WTC11 (cell line): ENCODE data around the gene SCYL1. TPM values are rescaled to one million over a fixed set of nuclear protein-coding genes. Genes with fewer than 3 reads are reported as not detected.

Source experiments
- ATAC-seq: fragments of 200-7000 bp; cut with Tn5 transposase; 2 replicates; pipeline ENCODE4 v1.10.0; 2021; ENCODE audit warnings: mild to moderate bottlenecking, moderate library complexity
- CTCF ChIA-PET: fragments of 300-600 bp; sonication (Branson Sonifier 250); formaldehyde crosslinking; loops from one replicate; lab custom pipeline; 2021; ENCODE audit warnings: antibody characterized with exemption; lab: Charles Lee
- POLR2A ChIA-PET: fragments of 350-600 bp; sonication (Branson Sonifier 250); formaldehyde crosslinking; loops from one replicate; lab custom pipeline; 2021; ENCODE audit warnings: antibody characterized with exemption; lab: Charles Lee
- DNase-seq: peaks from one replicate; pipeline ENCODE4 v3.0.0; 2021; ENCODE audit warnings: low spot score
- H3K27ac Mint-ChIP-seq: 2 replicates; pipeline ENCODE4 v1.8.0; 2021; ENCODE audit warnings: mixed read lengths
- H3K27me3 Mint-ChIP-seq: 2 replicates; pipeline ENCODE4 v1.8.0; 2021; ENCODE audit warnings: low read depth, mild to moderate bottlenecking, moderate library complexity, mixed read lengths
- H3K36me3 Mint-ChIP-seq: 2 replicates; pipeline ENCODE4 v1.8.0; 2021; ENCODE audit warnings: mixed read lengths
- H3K4me1 Mint-ChIP-seq: 2 replicates; pipeline ENCODE4 v1.8.0; 2022; ENCODE audit warnings: mixed read lengths
- H3K4me3 Mint-ChIP-seq: 2 replicates; pipeline ENCODE4 v1.8.0; 2021; ENCODE audit warnings: mild to moderate bottlenecking, moderate library complexity, mixed read lengths
- H3K9me3 Mint-ChIP-seq: 2 replicates; pipeline ENCODE4 v1.8.0; 2021; ENCODE audit warnings: mixed read lengths
- ETV6 ChIP-seq: sonication (generic); formaldehyde crosslinking; IDR thresholded peaks from 2 replicates; pipeline ENCODE4 v1.8.1; 2022; ENCODE audit warnings: mild to moderate bottlenecking, missing genetic modification reagents
- GABPB1 ChIP-seq: sonication (generic); formaldehyde crosslinking; IDR thresholded peaks from 2 replicates; pipeline ENCODE4 v1.8.1; 2023; ENCODE audit warnings: mild to moderate bottlenecking, missing genetic modification reagents
- MXD4 ChIP-seq: fragments of 250-450 bp; sonication (Bioruptor Pico); IDR thresholded peaks from 2 replicates; pipeline ENCODE4 v1.8.0; 2021; ENCODE audit warnings: mild to moderate bottlenecking, moderate library complexity, borderline replicate concordance
- NR1H2 ChIP-seq: sonication (generic); formaldehyde crosslinking; IDR thresholded peaks from 2 replicates; pipeline ENCODE4 v1.9.0; 2021; ENCODE audit warnings: mild to moderate bottlenecking, moderate library complexity, missing genetic modification reagents
- NR2C2 ChIP-seq: sonication (generic); formaldehyde crosslinking; IDR thresholded peaks from 2 replicates; pipeline ENCODE4 v1.8.0; 2022; ENCODE audit warnings: mild to moderate bottlenecking, missing genetic modification reagents
- RELA ChIP-seq: sonication (generic); formaldehyde crosslinking; IDR thresholded peaks from 2 replicates; pipeline ENCODE4 v1.8.1; 2022; ENCODE audit warnings: missing genetic modification reagents, mild to moderate bottlenecking, borderline replicate concordance
- RORB ChIP-seq: fragments of 250-450 bp; sonication (Bioruptor Pico); IDR thresholded peaks from 2 replicates; pipeline ENCODE4 v1.9.0; 2021; ENCODE audit warnings: mild to moderate bottlenecking
- SP1 ChIP-seq: sonication (generic); formaldehyde crosslinking; conservative IDR thresholded peaks from 2 replicates; pipeline ENCODE4 v1.8.1; 2022; ENCODE audit warnings: missing genetic modification reagents
- TCF7 ChIP-seq: sonication (generic); formaldehyde crosslinking; IDR thresholded peaks from 2 replicates; pipeline ENCODE4 v1.8.0; 2022; ENCODE audit warnings: mild to moderate bottlenecking, low read depth, missing genetic modification reagents, moderate library complexity
- ZNF232 ChIP-seq: sonication (generic); formaldehyde crosslinking; IDR thresholded peaks from 2 replicates; pipeline ENCODE4 v1.8.0; 2022; ENCODE audit warnings: mild to moderate bottlenecking, missing genetic modification reagents
- ZNF263 ChIP-seq: sonication (generic); formaldehyde crosslinking; IDR thresholded peaks from 2 replicates; pipeline ENCODE4 v1.8.1; 2022; ENCODE audit warnings: low read depth, mild to moderate bottlenecking, moderate library complexity, missing genetic modification reagents
- ZNF671 ChIP-seq: fragments of 250-450 bp; sonication (Bioruptor Pico); IDR thresholded peaks from 2 replicates; pipeline ENCODE4 v1.8.0; 2021; ENCODE audit warnings: mild to moderate bottlenecking
- total RNA-seq: library from RNA; stranded (reverse); gene quantifications from 3 replicates; pipeline ENCODE4 v1.2.3, GENCODE V29; 2021
- TF ChIP-seq, protein P1 (sequence below): sonication (generic); formaldehyde crosslinking; IDR thresholded peaks from 2 replicates; pipeline ENCODE4 v1.8.0; 2023; ENCODE audit warnings: mild to moderate bottlenecking, missing genetic modification reagents
- TF ChIP-seq, protein P2 (sequence below): sonication (generic); formaldehyde crosslinking; IDR thresholded peaks from 2 replicates; pipeline ENCODE4 v1.8.0; 2023; ENCODE audit warnings: missing genetic modification reagents, mild to moderate bottlenecking, borderline replicate concordance
- TF ChIP-seq, protein P3 (sequence below): sonication (generic); formaldehyde crosslinking; IDR thresholded peaks from 2 replicates; pipeline ENCODE4 v1.8.0; 2023; ENCODE audit warnings: missing genetic modification reagents
- TF ChIP-seq, protein P4 (sequence below): fragments of 250-450 bp; sonication (Bioruptor Pico); IDR thresholded peaks from 2 replicates; pipeline ENCODE4 v2.1.2; 2022; ENCODE audit warnings: mild to moderate bottlenecking, moderate library complexity
- TF ChIP-seq, protein P5 (sequence below): sonication (generic); formaldehyde crosslinking; IDR thresholded peaks from 2 replicates; pipeline ENCODE4 v1.8.1; 2023; ENCODE audit warnings: mild to moderate bottlenecking, missing genetic modification reagents, moderate library complexity
- TF ChIP-seq, protein P6 (sequence below): fragments of 250-450 bp; sonication (Bioruptor Pico); IDR thresholded peaks from 2 replicates; pipeline ENCODE4 v1.8.0; 2021; ENCODE audit warnings: mild to moderate bottlenecking

The SCYL1 gene
- total RNA-seq, 1 experiment from 2014 or later = 76.8 TPM

DNA sequence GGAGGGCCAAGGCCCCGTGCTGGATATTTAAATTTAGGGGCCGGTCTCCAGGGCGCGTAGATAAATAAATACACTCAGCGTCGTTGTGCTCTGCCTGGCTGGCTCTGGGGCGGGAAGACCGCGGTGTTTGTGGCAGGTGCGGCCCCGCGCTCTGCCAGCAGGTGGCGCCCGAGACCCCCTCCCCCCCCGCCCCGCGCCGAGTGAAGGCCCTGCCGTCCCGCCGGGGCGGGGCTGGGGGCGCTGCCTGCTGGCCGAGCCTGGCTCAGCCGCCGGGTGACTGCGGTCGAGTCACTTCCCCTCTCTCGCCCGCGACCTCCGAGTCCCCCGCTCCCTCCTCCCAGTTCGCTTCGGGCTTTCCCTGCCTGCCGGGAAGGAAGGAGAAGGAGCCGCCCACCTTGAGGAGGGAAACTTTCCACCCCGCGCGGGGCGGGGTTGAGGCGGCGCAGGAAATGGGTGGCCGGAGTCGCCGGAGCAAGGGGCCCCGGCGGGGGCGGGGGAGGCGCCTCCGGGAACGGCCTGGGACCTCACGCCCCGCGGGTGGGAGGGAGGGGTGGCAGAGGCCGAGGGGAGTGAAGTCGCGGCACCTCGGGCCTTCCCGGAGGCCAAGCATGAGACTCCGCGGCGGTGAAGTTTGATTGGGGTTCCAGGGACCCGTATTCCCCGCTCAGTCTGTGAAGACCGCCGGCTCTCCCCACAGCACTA, 49.4 kb downstream of the SCYL1 start (continued):
- TF ChIP-seq, protein P1, sequence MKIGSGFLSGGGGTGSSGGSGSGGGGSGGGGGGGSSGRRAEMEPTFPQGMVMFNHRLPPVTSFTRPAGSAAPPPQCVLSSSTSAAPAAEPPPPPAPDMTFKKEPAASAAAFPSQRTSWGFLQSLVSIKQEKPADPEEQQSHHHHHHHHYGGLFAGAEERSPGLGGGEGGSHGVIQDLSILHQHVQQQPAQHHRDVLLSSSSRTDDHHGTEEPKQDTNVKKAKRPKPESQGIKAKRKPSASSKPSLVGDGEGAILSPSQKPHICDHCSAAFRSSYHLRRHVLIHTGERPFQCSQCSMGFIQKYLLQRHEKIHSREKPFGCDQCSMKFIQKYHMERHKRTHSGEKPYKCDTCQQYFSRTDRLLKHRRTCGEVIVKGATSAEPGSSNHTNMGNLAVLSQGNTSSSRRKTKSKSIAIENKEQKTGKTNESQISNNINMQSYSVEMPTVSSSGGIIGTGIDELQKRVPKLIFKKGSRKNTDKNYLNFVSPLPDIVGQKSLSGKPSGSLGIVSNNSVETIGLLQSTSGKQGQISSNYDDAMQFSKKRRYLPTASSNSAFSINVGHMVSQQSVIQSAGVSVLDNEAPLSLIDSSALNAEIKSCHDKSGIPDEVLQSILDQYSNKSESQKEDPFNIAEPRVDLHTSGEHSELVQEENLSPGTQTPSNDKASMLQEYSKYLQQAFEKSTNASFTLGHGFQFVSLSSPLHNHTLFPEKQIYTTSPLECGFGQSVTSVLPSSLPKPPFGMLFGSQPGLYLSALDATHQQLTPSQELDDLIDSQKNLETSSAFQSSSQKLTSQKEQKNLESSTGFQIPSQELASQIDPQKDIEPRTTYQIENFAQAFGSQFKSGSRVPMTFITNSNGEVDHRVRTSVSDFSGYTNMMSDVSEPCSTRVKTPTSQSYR (CRISPR knock-in tag) = no peak
- TF ChIP-seq ETV6 (no peak), RORB (no peak), ZNF263 (CRISPR knock-in tag) (no peak), SP1 (CRISPR knock-in tag) (peak; percentile 50; the same call in 1 of the 2 replicates), MXD4 (CRISPR knock-in tag) (no peak), NR1H2 (CRISPR knock-in tag) (no peak), RELA (CRISPR knock-in tag) (no peak), NR2C2 (CRISPR knock-in tag) (no peak), GABPB1 (CRISPR knock-in tag) (peak; percentile 30)
- TF ChIP-seq, protein P2, sequence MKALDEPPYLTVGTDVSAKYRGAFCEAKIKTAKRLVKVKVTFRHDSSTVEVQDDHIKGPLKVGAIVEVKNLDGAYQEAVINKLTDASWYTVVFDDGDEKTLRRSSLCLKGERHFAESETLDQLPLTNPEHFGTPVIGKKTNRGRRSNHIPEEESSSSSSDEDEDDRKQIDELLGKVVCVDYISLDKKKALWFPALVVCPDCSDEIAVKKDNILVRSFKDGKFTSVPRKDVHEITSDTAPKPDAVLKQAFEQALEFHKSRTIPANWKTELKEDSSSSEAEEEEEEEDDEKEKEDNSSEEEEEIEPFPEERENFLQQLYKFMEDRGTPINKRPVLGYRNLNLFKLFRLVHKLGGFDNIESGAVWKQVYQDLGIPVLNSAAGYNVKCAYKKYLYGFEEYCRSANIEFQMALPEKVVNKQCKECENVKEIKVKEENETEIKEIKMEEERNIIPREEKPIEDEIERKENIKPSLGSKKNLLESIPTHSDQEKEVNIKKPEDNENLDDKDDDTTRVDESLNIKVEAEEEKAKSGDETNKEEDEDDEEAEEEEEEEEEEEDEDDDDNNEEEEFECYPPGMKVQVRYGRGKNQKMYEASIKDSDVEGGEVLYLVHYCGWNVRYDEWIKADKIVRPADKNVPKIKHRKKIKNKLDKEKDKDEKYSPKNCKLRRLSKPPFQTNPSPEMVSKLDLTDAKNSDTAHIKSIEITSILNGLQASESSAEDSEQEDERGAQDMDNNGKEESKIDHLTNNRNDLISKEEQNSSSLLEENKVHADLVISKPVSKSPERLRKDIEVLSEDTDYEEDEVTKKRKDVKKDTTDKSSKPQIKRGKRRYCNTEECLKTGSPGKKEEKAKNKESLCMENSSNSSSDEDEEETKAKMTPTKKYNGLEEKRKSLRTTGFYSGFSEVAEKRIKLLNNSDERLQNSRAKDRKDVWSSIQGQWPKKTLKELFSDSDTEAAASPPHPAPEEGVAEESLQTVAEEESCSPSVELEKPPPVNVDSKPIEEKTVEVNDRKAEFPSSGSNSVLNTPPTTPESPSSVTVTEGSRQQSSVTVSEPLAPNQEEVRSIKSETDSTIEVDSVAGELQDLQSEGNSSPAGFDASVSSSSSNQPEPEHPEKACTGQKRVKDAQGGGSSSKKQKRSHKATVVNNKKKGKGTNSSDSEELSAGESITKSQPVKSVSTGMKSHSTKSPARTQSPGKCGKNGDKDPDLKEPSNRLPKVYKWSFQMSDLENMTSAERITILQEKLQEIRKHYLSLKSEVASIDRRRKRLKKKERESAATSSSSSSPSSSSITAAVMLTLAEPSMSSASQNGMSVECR (CRISPR knock-in tag) = no peak
- TF ChIP-seq, protein P3, sequence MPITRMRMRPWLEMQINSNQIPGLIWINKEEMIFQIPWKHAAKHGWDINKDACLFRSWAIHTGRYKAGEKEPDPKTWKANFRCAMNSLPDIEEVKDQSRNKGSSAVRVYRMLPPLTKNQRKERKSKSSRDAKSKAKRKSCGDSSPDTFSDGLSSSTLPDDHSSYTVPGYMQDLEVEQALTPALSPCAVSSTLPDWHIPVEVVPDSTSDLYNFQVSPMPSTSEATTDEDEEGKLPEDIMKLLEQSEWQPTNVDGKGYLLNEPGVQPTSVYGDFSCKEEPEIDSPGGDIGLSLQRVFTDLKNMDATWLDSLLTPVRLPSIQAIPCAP (CRISPR knock-in tag) = no peak
- TF ChIP-seq, protein P4, sequence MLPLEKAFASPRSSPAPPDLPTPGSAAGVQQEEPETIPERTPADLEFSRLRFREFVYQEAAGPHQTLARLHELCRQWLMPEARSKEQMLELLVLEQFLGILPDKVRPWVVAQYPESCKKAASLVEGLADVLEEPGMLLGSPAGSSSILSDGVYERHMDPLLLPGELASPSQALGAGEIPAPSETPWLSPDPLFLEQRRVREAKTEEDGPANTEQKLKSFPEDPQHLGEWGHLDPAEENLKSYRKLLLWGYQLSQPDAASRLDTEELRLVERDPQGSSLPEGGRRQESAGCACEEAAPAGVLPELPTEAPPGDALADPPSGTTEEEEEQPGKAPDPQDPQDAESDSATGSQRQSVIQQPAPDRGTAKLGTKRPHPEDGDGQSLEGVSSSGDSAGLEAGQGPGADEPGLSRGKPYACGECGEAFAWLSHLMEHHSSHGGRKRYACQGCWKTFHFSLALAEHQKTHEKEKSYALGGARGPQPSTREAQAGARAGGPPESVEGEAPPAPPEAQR (CRISPR knock-in tag) = no peak
- TF ChIP-seq, all 79 proteins: peak for 7

DNA sequence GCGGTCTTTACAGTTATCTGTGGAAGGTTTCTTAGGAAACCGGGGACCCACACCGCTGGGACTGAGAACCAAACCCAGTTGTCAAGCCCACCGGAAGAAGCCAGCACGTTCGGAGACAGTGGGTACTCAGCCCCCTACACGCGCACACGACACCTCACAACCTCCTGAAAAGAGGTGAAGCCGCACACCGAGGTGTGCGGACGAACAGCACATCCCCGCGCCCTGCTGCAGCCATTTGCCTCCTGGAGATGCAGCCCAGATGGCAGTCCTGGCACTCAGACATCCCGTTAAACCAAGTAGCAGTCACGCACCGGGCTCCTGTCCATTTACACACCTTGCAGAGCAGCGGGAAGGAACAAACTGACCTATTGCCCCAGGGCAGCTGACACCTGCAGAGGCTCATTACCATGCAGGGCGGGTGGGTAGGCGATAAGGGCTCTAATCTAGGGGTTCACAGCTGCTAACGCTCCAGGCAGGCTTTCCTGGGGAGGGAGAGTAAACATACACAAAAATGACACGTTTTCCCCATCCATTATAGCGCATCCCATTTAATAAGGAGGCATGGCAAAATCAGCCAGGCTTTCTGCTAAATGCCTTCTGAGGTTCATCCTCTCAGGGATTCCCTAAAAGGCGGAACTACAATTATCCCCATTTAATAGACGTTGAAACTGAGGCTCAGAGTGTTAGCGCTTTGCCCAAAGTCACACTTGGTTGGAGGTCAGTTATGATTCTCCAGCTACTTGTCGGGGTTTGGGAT, 50.1 kb downstream of the SCYL1 start:
- no peak overlapping the region for H3K27ac Mint-ChIP-seq
- H3K27me3 Mint-ChIP-seq = peaks cover 38% of the 10 kb centered on the region
- ATAC-seq (no peak), DNase-seq (no peak)
- H3K4me3 Mint-ChIP-seq = peak overlapping the region; percentile 84
- H3K4me1 Mint-ChIP-seq = peaks cover 37% of the 10 kb centered on the region
- ChIA-PET CTCF (interaction anchor here (1.0 to 4.0 kb wide), 8 partner anchors 10 to 34 kb away, joined by 3 to 55 read pairs (median 6); partner anchors contain the start of gene KCNK7), POLR2A (interaction anchor here (1.0 to 1.7 kb wide), 3 partner anchors 12 to 32 kb away, joined by 3 to 6 read pairs (median 4); no protein-coding TSS in a partner anchor)
- no peaks in the 10 kb centered on the region for H3K9me3 Mint-ChIP-seq
- no peaks in the 10 kb centered on the region for H3K36me3 Mint-ChIP-seq
- TF ChIP-seq TCF7 = no peak
- TF ChIP-seq, protein P5, sequence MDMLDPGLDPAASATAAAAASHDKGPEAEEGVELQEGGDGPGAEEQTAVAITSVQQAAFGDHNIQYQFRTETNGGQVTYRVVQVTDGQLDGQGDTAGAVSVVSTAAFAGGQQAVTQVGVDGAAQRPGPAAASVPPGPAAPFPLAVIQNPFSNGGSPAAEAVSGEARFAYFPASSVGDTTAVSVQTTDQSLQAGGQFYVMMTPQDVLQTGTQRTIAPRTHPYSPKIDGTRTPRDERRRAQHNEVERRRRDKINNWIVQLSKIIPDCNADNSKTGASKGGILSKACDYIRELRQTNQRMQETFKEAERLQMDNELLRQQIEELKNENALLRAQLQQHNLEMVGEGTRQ (CRISPR knock-in tag) = no peak
- TF ChIP-seq ZNF671 = no peak
- TF ChIP-seq ZNF232 = peak; percentile 68; the same call in 1 of the 2 replicates
- 0 out of 2 replicates have a peak, but pooled peaks have one; percentile 21 for TF ChIP-seq NR2C2 (CRISPR knock-in tag)
- TF ChIP-seq, protein P6, sequence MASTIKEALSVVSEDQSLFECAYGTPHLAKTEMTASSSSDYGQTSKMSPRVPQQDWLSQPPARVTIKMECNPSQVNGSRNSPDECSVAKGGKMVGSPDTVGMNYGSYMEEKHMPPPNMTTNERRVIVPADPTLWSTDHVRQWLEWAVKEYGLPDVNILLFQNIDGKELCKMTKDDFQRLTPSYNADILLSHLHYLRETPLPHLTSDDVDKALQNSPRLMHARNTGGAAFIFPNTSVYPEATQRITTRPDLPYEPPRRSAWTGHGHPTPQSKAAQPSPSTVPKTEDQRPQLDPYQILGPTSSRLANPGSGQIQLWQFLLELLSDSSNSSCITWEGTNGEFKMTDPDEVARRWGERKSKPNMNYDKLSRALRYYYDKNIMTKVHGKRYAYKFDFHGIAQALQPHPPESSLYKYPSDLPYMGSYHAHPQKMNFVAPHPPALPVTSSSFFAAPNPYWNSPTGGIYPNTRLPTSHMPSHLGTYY (CRISPR knock-in tag) = no peak
